GM12878 (cell line): ENCODE data around the gene POLR1G. TPM values are rescaled to one million over a fixed set of nuclear protein-coding genes. Genes with fewer than 3 reads are reported as not detected.
A peak's percentile ranks its signal among the peaks of the same experiment; 100 is the strongest.

Source experiments
- BCL11A ChIP-seq: IDR thresholded peaks from 2 replicates; pipeline ENCODE4 v1.6.1; 2011; ENCODE audit warnings: low read depth, low read length
- FOXK2 ChIP-seq: fragments of 450-650 bp; IDR thresholded peaks from 2 replicates; pipeline ENCODE4 v1.6.1; 2017; ENCODE audit warnings: mild to moderate bottlenecking, moderate library complexity
- HSF1 ChIP-seq: fragments of 150-350 bp; IDR thresholded peaks from 2 replicates; pipeline ENCODE4 v1.6.1; 2014; ENCODE audit warnings: mild to moderate bottlenecking, low read depth, low read length
- POU2F2 ChIP-seq: IDR thresholded peaks from 3 replicates; pipeline ENCODE4 v1.6.1; 2011; ENCODE audit warnings: low read depth, mild to moderate bottlenecking, low read length, borderline replicate concordance
- RFX5 ChIP-seq: IDR thresholded peaks from 2 replicates; pipeline ENCODE4 v1.6.1; 2011; ENCODE audit warnings: low read depth, low read length, improper control_type of control experiment
- SIN3A ChIP-seq: IDR thresholded peaks from 2 replicates; pipeline ENCODE4 v1.6.1; 2012; ENCODE audit warnings: low read depth, low read length, improper control_type of control experiment
- SP1 ChIP-seq: IDR thresholded peaks from one replicate; pipeline ENCODE4 v1.6.1; 2011; ENCODE audit warnings: low read depth, low read length
- SPI1 ChIP-seq: IDR thresholded peaks from 2 replicates; pipeline ENCODE4 v1.6.1; 2011; ENCODE audit warnings: low read depth, mild to moderate bottlenecking, low read length, moderate library complexity, borderline replicate concordance; ENCODE audit not compliant: insufficient read depth
- SUZ12 ChIP-seq: fragments of 200-600 bp; sonication (generic); IDR thresholded peaks from one replicate; pipeline ENCODE4 v1.6.1; 2018; ENCODE audit warnings: antibody characterized with exemption, mild to moderate bottlenecking; ENCODE audit not compliant: unreplicated experiment
- ZNF217 ChIP-seq: fragments of 450-650 bp; IDR thresholded peaks from 2 replicates; pipeline ENCODE4 v1.6.1; 2017; ENCODE audit warnings: antibody characterized with exemption, mild to moderate bottlenecking
- ZNF687 ChIP-seq: fragments of 450-650 bp; IDR thresholded peaks from 2 replicates; pipeline ENCODE4 v1.6.1; 2017; ENCODE audit warnings: mild to moderate bottlenecking, moderate library complexity
- polyA plus RNA-seq, 11 experiments: library from polyadenylated mRNA; depleted of rRNA in 4 of 11; unstranded in 6 of 11; stranded (reverse) in 5 of 11; fragments of >200 nt; fragmentation: Nextera tagmentation in 4 of 11; fragmentation: Illumina TruSeq in 1 of 11; extraction: Ambion mirVana in 4 of 11; extraction: Trizol in 1 of 11; gene quantifications; 1 replicate in 1 of 11; 2 replicates in 10 of 11; pipeline versions ENCODE4 v1.2.1 to v1.2.3, GENCODE V29; 2011 to 2016; ENCODE audit warnings: inconsistent platforms in 2 of 11, missing spikeins in 2 of 11, low read depth in 1 of 11
- total RNA-seq, 4 experiments: library from RNA; depleted of rRNA in 3 of 4; stranded (reverse); fragments of >200 nt in 3 of 4; fragmentation: Illumina TruSeq in 1 of 4; extraction: Trizol in 1 of 4; gene quantifications; 2 replicates each; pipeline versions ENCODE4 v1.2.1 to v1.2.3, GENCODE V29; 2013 to 2021

POLR1G gene
- total and polyA plus RNA-seq, 10 of the 15 experiments (the other 5 are each of a cell fraction or from before 2014, with no cell fraction given): 2.0 to 30.9 (median 20.5) TPM

- TF ChIP-seq HSF1: no peak
- TF ChIP-seq BCL11A: peak; percentile 87
- no peak for TF ChIP-seq ZNF217
- TF ChIP-seq SPI1: peak; percentile 100
- peak; percentile 41; the same call in 1 of the 2 replicates for TF ChIP-seq ZNF687
- TF ChIP-seq SUZ12: no peak
- TF ChIP-seq FOXK2: no peak
- TF ChIP-seq POU2F2: 0 out of 3 replicates have a peak, but pooled peaks have one; percentile 58
- peak; percentile 67 for TF ChIP-seq SIN3A
- TF ChIP-seq SP1: peak; percentile 87
- TF ChIP-seq RFX5: no peak
Observed at GRCh38 chr19:45419396-45419795, 13.0 kb downstream of the POLR1G start (continued).
